GM13976 (cell line): ENCODE data around the gene ATM.
"Not testable (repeated sequence)": the region's sequence is repeated elsewhere in the genome, so short reads cannot be mapped to it uniquely, and the experiment has no call there.

Experiments used
- DNase-seq: peaks from one replicate; pipeline ENCODE4 v3.0.0; 2012; ENCODE audit warnings: low spot score
- CTCF ChIP-seq: IDR thresholded peaks from 2 replicates; pipeline ENCODE4 v1.5.1; 2012; ENCODE audit warnings: borderline replicate concordance, mild to moderate bottlenecking; ENCODE audit not compliant: insufficient read depth; ENCODE audit errors: extremely low read depth, missing control alignments, control extremely low read depth
- in situ Hi-C: fragments of 300-500 bp; cut with MboI; formaldehyde crosslinking; loops from one replicate; pipeline ENCODE4 v1.12.0; 2022; ENCODE audit warnings: low sequenced_read_pairs, mixed read lengths, inconsistent platforms; ENCODE audit not compliant: unreplicated experiment

The ATM gene

GRCh38 chr11:108388576-108388975 is 165.7 kb downstream of the ATM start:
- in situ Hi-C loops = no loop called here
- no peak for DNase-seq
- TF ChIP-seq CTCF = no peak

- in situ Hi-C loops = no loop called here
- no peak for TF ChIP-seq CTCF
Observed at GRCh38 chr11:108392353-108392752, 169.5 kb downstream of the ATM start.

GRCh38 chr11:108393046-108393445 is 170.2 kb downstream of the ATM start:
- in situ Hi-C loops = no loop called here
- no peak for DNase-seq
- no peak for TF ChIP-seq CTCF

More at GRCh38 chr11:108392353-108392752, 169.5 kb downstream of the ATM start:
- DNase-seq = no peak

GRCh38 chr11:108394744-108395284 is 171.9 kb downstream of the ATM start:
- DNase-seq = no peak
- TF ChIP-seq CTCF = no peak
- in situ Hi-C loops = no loop called here

GRCh38 chr11:108396672-108397071 is 173.8 kb downstream of the ATM start:
- DNase-seq, in situ Hi-C loops: not testable (repeated sequence)

GRCh38 chr11:108398439-108398838 is 175.6 kb downstream of the ATM start:
- in situ Hi-C loops = no loop called here
- no peak for DNase-seq
- TF ChIP-seq CTCF = no peak

GRCh38 chr11:108402241-108402640 is 179.4 kb downstream of the ATM start:
- no peak for TF ChIP-seq CTCF
- in situ Hi-C loops = no loop called here

GRCh38 chr11:108403052-108403451 is 180.2 kb downstream of the ATM start:
- no peak for TF ChIP-seq CTCF
- in situ Hi-C loops = no loop called here
- no peak for DNase-seq

More at GRCh38 chr11:108402241-108402640, 179.4 kb downstream of the ATM start:
- no peak for DNase-seq
